RWPE1 (cell line): ENCODE measurements around the gene ASIC1.

ENCODE experiments used
- CTCF ChIA-PET: fragments of 350-600 bp; sonication (Branson Sonifier 250); formaldehyde crosslinking; extraction: SDS; loops from one replicate; lab custom pipeline; 2021; lab: Yijun Ruan, JAX
- POLR2A ChIA-PET: fragments of 400-600 bp; formaldehyde crosslinking; extraction: SDS; loops from one replicate; lab custom pipeline; 2020; ENCODE audit warnings: antibody characterized with exemption; ENCODE audit not compliant: low non-redundant PET; lab: Yijun Ruan, JAX
- DNase-seq: peaks from one replicate; pipeline ENCODE4 v3.0.0; 2012; ENCODE audit warnings: low spot score
- H3K27ac ChIP-seq: fragments of 450-650 bp; 2 replicates; pipeline ENCODE4 v1.5.1; 2017
- CTCF ChIP-seq: fragments of 450-650 bp; conservative IDR thresholded peaks from 2 replicates; pipeline ENCODE4 v1.5.1; 2017; ENCODE audit warnings: low read depth, mild to moderate bottlenecking

Gene ASIC1

GRCh38 chr12:50051101-50051806 lies 6.1 kb upstream of the ASIC1 start:
- CTCF ChIA-PET: interaction anchor here (0.7 to 2.4 kb wide), 3 partner anchors 12 to 186 kb away, joined by 5 to 16 read pairs (median 6); no protein-coding TSS in a partner anchor
- no peak for TF ChIP-seq CTCF
- H3K27ac ChIP-seq: no peak overlapping the region
- POLR2A ChIA-PET: no interaction called here
- no peak for DNase-seq

- DNase-seq: no peak
- CTCF ChIA-PET: no interaction called here
- no peak for TF ChIP-seq CTCF
- POLR2A ChIA-PET: no interaction called here
- H3K27ac ChIP-seq: no peak overlapping the region
Measured at GRCh38 chr12:50052544-50052943, 4.9 kb upstream of the ASIC1 start.

DNA sequence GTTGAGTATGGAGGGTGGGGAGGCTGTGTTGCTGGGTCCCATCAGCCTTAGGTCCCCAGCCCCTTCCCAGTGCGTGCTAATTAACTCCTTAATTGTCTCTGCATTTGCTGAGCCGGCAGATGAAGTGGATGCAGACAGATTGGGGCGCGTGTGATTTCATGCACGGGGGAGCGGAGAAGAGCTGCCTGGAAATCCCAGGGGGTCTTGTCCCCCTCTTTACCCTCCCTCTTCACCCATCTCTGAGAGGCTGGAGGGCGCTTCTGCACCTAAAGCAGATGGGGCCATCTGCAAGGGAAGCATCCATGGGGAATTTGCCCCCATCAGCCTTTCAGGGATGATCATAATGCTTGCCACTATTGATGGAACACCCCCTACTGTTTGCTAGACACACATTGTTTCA lies 4.4 kb upstream of the ASIC1 start:
- no peak for DNase-seq
- H3K27ac ChIP-seq: no peak overlapping the region
- POLR2A ChIA-PET: no interaction called here
- CTCF ChIA-PET: no interaction called here
- no peak for TF ChIP-seq CTCF

DNA sequence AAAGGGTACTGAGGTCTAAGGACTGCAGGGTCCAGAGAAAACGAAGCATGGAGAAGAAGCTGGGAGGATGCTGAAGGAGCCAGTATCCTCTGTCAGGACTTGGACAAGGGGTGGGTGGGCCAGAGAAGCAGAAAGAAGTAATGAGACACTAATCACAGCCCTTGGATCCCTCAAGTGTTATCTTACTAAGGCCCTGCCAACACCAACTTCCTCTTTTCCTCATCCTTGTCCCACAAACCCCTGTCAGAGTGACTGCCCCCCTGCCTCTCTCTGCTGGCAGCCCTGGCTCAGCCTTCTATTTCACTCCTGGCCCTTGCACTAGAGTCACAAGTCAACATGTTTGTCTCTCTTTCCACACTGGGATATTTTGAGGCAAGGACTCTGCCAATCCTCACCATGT lies 3.8 kb upstream of the ASIC1 start:
- POLR2A ChIA-PET: no interaction called here
- CTCF ChIA-PET: interaction anchor here (0.5 kb wide), 1 partner anchor 21 kb away, joined by 3 read pairs; no protein-coding TSS in a partner anchor
- no peak for DNase-seq
- TF ChIP-seq CTCF: no peak
- no peak overlapping the region for H3K27ac ChIP-seq

- DNase-seq: peak; percentile 79
- peak; percentile 96 for TF ChIP-seq CTCF
- ChIA-PET CTCF (interaction anchor here (0.6 to 3.2 kb wide), 17 partner anchors 9 to 922 kb away, joined by 3 to 12 read pairs (median 4); no protein-coding TSS in a partner anchor), POLR2A (no interaction called here)
- H3K27ac ChIP-seq: peak overlapping the region; percentile 15; the same call in 1 of the 2 replicates
Measured at GRCh38 chr12:50055831-50056638, 1.4 kb upstream of the ASIC1 start.

DNA sequence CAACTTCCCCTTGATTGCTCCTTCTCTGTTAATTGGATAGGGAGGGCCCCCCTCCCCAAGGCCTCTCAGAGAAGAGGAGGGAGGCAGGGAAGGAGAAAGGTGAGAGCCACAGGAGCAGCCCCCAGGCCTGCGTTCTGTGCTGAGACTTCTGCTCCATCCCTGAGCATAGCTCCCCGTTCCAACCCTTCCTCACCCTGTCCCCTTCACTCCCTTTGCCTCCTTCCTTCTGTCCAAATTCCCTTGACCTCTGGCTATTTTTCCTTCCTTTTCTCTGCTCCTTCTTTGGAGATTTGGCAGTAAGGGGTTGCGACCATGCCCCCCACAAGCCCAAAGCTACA lies 788 bp upstream of the ASIC1 start:
- no peak for TF ChIP-seq CTCF
- POLR2A ChIA-PET: no interaction called here
- CTCF ChIA-PET: interaction anchor here (0.6 to 3.2 kb wide), 18 partner anchors 8 to 472 kb away, joined by 3 to 12 read pairs (median 4); no protein-coding TSS in a partner anchor
- DNase-seq: no peak
- peak overlapping the region; percentile 15; the same call in 1 of the 2 replicates for H3K27ac ChIP-seq
